ENCODE data around the gene EML1.

EML1 gene

GRCh38 chr14:99938376-99938775 is 145.2 kb downstream of the EML1 start:
- Histone ChIP-seq H3K4me1 (ENCODE audit: control insufficient read depth in 5 of 5, insufficient read depth in 5 of 5, low read length in 5 of 5) (peaks cover 0 to 1% (median 0%) of the 10 kb centered on the region in 5 donors), H3K4me3 (ENCODE audit: low read depth in 1 of 5, low read length in 5 of 5) (no peak overlapping the region), H3K36me3 (ENCODE audit: control insufficient read depth in 5 of 5, insufficient read depth in 5 of 5, low read length in 5 of 5) (peaks cover 0 to 72% (median 52%) of the 10 kb centered on the region in 5 donors), H3K9ac (ENCODE audit: low read length in 5 of 5) (no peak overlapping the region), H3K9me3 (ENCODE audit: control insufficient read depth in 5 of 5, low read length in 5 of 5) (no peaks in the 10 kb centered on the region), H3K27me3 (ENCODE audit: control insufficient read depth in 5 of 5, insufficient read depth in 4 of 5, low read length in 5 of 5) (no peaks in the 10 kb centered on the region), H3K27ac (ENCODE audit: low read depth, low read length) (no peak overlapping the region)

GRCh38 chr14:99938896-99939295 is 145.7 kb downstream of the EML1 start:
- H3K4me3 ChIP-seq (ENCODE audit: low read depth in 1 of 5, low read length in 5 of 5): no peak overlapping the region

GRCh38 chr14:99939421-99939820 is 146.2 kb downstream of the EML1 start:
- H3K9ac ChIP-seq (ENCODE audit: low read length in 5 of 5): no peak overlapping the region
- H3K4me1 ChIP-seq (ENCODE audit: control insufficient read depth in 5 of 5, insufficient read depth in 5 of 5, low read length in 5 of 5): peaks cover 0 to 1% (median 0%) of the 10 kb centered on the region in 5 donors
- H3K27ac ChIP-seq (ENCODE audit: low read depth, low read length): no peak overlapping the region
- no peaks in the 10 kb centered on the region for H3K27me3 ChIP-seq (ENCODE audit: control insufficient read depth in 5 of 5, insufficient read depth in 4 of 5, low read length in 5 of 5)
- H3K36me3 ChIP-seq (ENCODE audit: control insufficient read depth in 5 of 5, insufficient read depth in 5 of 5, low read length in 5 of 5): peaks cover 0 to 81% (median 53%) of the 10 kb centered on the region in 5 donors
- H3K9me3 ChIP-seq (ENCODE audit: control insufficient read depth in 5 of 5, low read length in 5 of 5): no peaks in the 10 kb centered on the region
- no peak overlapping the region for H3K4me3 ChIP-seq (ENCODE audit: low read depth in 1 of 5, low read length in 5 of 5)

More at GRCh38 chr14:99938896-99939295, 145.7 kb downstream of the EML1 start:
- peaks cover 0 to 77% (median 52%) of the 10 kb centered on the region in 5 donors for H3K36me3 ChIP-seq (ENCODE audit: control insufficient read depth in 5 of 5, insufficient read depth in 5 of 5, low read length in 5 of 5)
- no peak overlapping the region for H3K9ac ChIP-seq (ENCODE audit: low read length in 5 of 5)
- H3K27me3 ChIP-seq (ENCODE audit: control insufficient read depth in 5 of 5, insufficient read depth in 4 of 5, low read length in 5 of 5): no peaks in the 10 kb centered on the region
- H3K4me1 ChIP-seq (ENCODE audit: control insufficient read depth in 5 of 5, insufficient read depth in 5 of 5, low read length in 5 of 5): peaks cover 0 to 1% (median 0%) of the 10 kb centered on the region in 5 donors
- H3K27ac ChIP-seq (ENCODE audit: low read depth, low read length): no peak overlapping the region
- no peaks in the 10 kb centered on the region for H3K9me3 ChIP-seq (ENCODE audit: control insufficient read depth in 5 of 5, low read length in 5 of 5)

GRCh38 chr14:99940064-99940463 is 146.9 kb downstream of the EML1 start:
- no peaks in the 10 kb centered on the region for H3K4me1 ChIP-seq (ENCODE audit: control insufficient read depth in 5 of 5, insufficient read depth in 5 of 5, low read length in 5 of 5)
- no peaks in the 10 kb centered on the region for H3K27me3 ChIP-seq (ENCODE audit: control insufficient read depth in 5 of 5, insufficient read depth in 4 of 5, low read length in 5 of 5)
- no peak overlapping the region for H3K9ac ChIP-seq (ENCODE audit: low read length in 5 of 5)
- H3K27ac ChIP-seq (ENCODE audit: low read depth, low read length): no peak overlapping the region
- H3K36me3 ChIP-seq (ENCODE audit: control insufficient read depth in 5 of 5, insufficient read depth in 5 of 5, low read length in 5 of 5): peaks cover 0 to 78% (median 53%) of the 10 kb centered on the region in 5 donors
- no peak overlapping the region for H3K4me3 ChIP-seq (ENCODE audit: low read depth in 1 of 5, low read length in 5 of 5)
- no peaks in the 10 kb centered on the region for H3K9me3 ChIP-seq (ENCODE audit: control insufficient read depth in 5 of 5, low read length in 5 of 5)

DNA sequence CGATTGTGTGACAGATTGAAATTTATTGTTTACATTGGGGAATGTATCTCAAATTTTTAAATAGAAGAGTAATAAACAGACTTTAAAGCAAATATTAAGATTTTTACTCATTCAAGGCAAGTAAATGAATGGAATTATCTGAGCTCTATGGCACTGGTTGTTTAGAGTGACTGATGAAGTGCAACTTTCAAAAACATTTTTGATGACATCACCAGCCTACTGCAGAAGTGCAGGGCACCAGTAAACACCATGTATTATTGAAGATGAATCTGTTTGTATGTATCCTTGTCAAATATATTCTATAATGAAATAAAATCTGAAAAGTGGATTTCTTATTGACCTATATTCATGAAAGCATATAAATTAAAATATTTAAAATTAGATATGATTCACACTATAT is 148.0 kb downstream of the EML1 start:
- Histone ChIP-seq H3K36me3 (ENCODE audit: control insufficient read depth in 5 of 5, insufficient read depth in 5 of 5, low read length in 5 of 5) (peaks cover 0 to 74% (median 49%) of the 10 kb centered on the region in 5 donors), H3K9me3 (ENCODE audit: control insufficient read depth in 5 of 5, low read length in 5 of 5) (no peaks in the 10 kb centered on the region), H3K4me1 (ENCODE audit: control insufficient read depth in 5 of 5, insufficient read depth in 5 of 5, low read length in 5 of 5) (peaks cover 0 to 1% (median 0%) of the 10 kb centered on the region in 5 donors), H3K4me3 (ENCODE audit: low read depth in 1 of 5, low read length in 5 of 5) (no peak overlapping the region), H3K27ac (ENCODE audit: low read depth, low read length) (no peak overlapping the region), H3K27me3 (ENCODE audit: control insufficient read depth in 5 of 5, insufficient read depth in 4 of 5, low read length in 5 of 5) (peaks cover 0 to 2% (median 2%) of the 10 kb centered on the region in 5 donors), H3K9ac (ENCODE audit: low read length in 5 of 5) (no peak overlapping the region)

DNA sequence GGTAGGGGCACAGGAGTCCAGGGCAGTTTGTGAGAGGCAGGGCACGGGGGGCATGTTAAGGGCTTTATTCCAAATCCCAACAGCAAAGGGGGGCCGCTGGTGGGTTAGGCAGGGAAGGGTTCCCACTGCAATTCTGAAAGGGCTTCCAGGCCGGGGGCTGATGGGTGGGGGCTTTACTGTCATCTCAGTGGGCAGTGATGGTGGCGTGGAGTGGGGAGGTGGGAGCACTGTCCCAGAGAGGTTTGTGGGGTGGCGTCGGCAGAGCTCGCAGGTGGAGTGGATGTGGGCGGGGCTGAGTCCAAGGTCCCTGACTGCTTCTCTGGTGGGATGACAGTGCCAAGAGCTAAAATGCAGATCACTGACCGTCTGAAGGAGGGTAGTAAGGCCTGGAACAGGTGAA is 150.4 kb downstream of the EML1 start:
- no peak overlapping the region for H3K27ac ChIP-seq (ENCODE audit: low read depth, low read length)
- H3K36me3 ChIP-seq (ENCODE audit: control insufficient read depth in 5 of 5, insufficient read depth in 5 of 5, low read length in 5 of 5): peaks cover 0 to 51% (median 30%) of the 10 kb centered on the region in 5 donors
- H3K9ac ChIP-seq (ENCODE audit: low read length in 5 of 5): no peak overlapping the region
- H3K27me3 ChIP-seq (ENCODE audit: control insufficient read depth in 5 of 5, insufficient read depth in 4 of 5, low read length in 5 of 5): peaks cover 0 to 8% (median 6%) of the 10 kb centered on the region in 5 donors
- no peaks in the 10 kb centered on the region for H3K9me3 ChIP-seq (ENCODE audit: control insufficient read depth in 5 of 5, low read length in 5 of 5)
- H3K4me3 ChIP-seq (ENCODE audit: low read depth in 1 of 5, low read length in 5 of 5): no peak overlapping the region
- peaks cover 1 to 19% (median 13%) of the 10 kb centered on the region in 5 donors for H3K4me1 ChIP-seq (ENCODE audit: control insufficient read depth in 5 of 5, insufficient read depth in 5 of 5, low read length in 5 of 5)

- Histone ChIP-seq H3K4me3 (ENCODE audit: low read depth in 1 of 5, low read length in 5 of 5) (no peak overlapping the region), H3K27me3 (ENCODE audit: control insufficient read depth in 5 of 5, insufficient read depth in 4 of 5, low read length in 5 of 5) (peaks cover 0 to 8% (median 6%) of the 10 kb centered on the region in 5 donors), H3K4me1 (ENCODE audit: control insufficient read depth in 5 of 5, insufficient read depth in 5 of 5, low read length in 5 of 5) (peaks cover 1 to 21% (median 13%) of the 10 kb centered on the region in 5 donors)
Measured at GRCh38 chr14:99944241-99944651, 151.0 kb downstream of the EML1 start.

GRCh38 chr14:99945732-99946651 is 152.8 kb downstream of the EML1 start:
- H3K9me3 ChIP-seq (ENCODE audit: control insufficient read depth in 5 of 5, low read length in 5 of 5): no peaks in the 10 kb centered on the region
- H3K36me3 ChIP-seq (ENCODE audit: control insufficient read depth in 5 of 5, insufficient read depth in 5 of 5, low read length in 5 of 5): peaks cover 0 to 27% (median 8%) of the 10 kb centered on the region in 5 donors
- no peak overlapping the region for H3K9ac ChIP-seq (ENCODE audit: low read length in 5 of 5)
- no peak overlapping the region for H3K27ac ChIP-seq (ENCODE audit: low read depth, low read length)
- no peak overlapping the region for H3K4me3 ChIP-seq (ENCODE audit: low read depth in 1 of 5, low read length in 5 of 5)
- H3K27me3 ChIP-seq (ENCODE audit: control insufficient read depth in 5 of 5, insufficient read depth in 4 of 5, low read length in 5 of 5): peaks cover 2 to 13% (median 8%) of the 10 kb centered on the region in 5 donors
- peaks cover 3 to 21% (median 13%) of the 10 kb centered on the region in 5 donors for H3K4me1 ChIP-seq (ENCODE audit: control insufficient read depth in 5 of 5, insufficient read depth in 5 of 5, low read length in 5 of 5)

More at GRCh38 chr14:99944241-99944651, 151.0 kb downstream of the EML1 start:
- Histone ChIP-seq H3K9ac (ENCODE audit: low read length in 5 of 5) (no peak overlapping the region), H3K9me3 (ENCODE audit: control insufficient read depth in 5 of 5, low read length in 5 of 5) (no peaks in the 10 kb centered on the region), H3K27ac (ENCODE audit: low read depth, low read length) (no peak overlapping the region), H3K36me3 (ENCODE audit: control insufficient read depth in 5 of 5, insufficient read depth in 5 of 5, low read length in 5 of 5) (peaks cover 0 to 45% (median 24%) of the 10 kb centered on the region in 5 donors)

DNA sequence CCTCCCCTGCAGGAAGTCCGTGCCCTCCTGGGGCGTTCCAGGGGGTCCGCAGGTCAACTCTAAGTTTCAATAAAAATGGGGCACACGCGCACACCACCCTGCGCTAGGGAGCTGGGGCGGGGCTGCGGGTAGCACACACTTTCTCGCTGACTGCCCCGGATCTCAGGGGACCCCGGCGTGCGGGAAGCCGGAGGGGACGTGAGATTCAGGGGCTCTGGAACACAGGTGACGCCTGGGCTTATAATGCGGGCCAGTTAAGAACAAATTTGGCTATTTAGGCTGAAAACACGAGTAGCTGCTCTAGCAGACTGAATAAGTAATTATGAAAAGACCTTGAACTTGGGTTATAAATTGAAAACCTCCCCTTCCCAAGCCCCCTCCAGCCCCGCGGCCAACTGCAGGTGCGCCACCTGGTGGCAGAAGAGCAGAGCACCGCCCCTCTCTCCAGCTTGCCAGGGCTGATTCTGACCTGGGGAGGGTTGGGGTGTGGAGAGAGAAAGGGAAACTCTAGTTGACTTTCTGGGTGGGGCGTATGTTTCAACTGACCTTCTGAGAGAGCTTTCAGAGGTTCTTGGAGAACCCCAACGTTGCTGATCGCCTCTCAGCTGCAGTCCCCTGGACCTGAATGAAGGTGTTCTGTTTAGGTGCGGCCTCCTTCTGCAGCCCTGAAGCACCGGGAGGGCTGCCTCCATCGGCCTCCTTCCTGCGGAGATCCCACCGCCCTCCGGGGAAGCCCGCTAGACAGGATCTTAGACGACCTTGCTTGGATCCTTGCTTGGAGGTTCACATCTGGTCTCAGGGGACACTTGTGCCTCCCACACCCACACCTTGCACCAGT is 153.7 kb downstream of the EML1 start:
- H3K4me1 ChIP-seq (ENCODE audit: control insufficient read depth in 5 of 5, insufficient read depth in 5 of 5, low read length in 5 of 5): peaks cover 3 to 21% (median 13%) of the 10 kb centered on the region in 5 donors
- H3K9ac ChIP-seq (ENCODE audit: low read length in 5 of 5): no peak overlapping the region
- no peak overlapping the region for H3K4me3 ChIP-seq (ENCODE audit: low read depth in 1 of 5, low read length in 5 of 5)
- no peaks in the 10 kb centered on the region for H3K9me3 ChIP-seq (ENCODE audit: control insufficient read depth in 5 of 5, low read length in 5 of 5)
- H3K27me3 ChIP-seq (ENCODE audit: control insufficient read depth in 5 of 5, insufficient read depth in 4 of 5, low read length in 5 of 5): peaks cover 2 to 13% (median 10%) of the 10 kb centered on the region in 5 donors
- no peak overlapping the region for H3K27ac ChIP-seq (ENCODE audit: low read depth, low read length)
- peaks cover 0 to 23% (median 4%) of the 10 kb centered on the region in 5 donors for H3K36me3 ChIP-seq (ENCODE audit: control insufficient read depth in 5 of 5, insufficient read depth in 5 of 5, low read length in 5 of 5)

All from subcutaneous abdominal adipose tissue (tissue), 5 donors.